HL-60 (cell line): ENCODE measurements around the gene SERTAD1.
"Not testable (repeated sequence)": the region's sequence is repeated elsewhere in the genome, so short reads cannot be mapped to it uniquely, and the experiment has no call there.

Experiments
- DNase-seq, 2 experiments: peaks; one replicate each; pipeline ENCODE4 v3.0.0-alpha.2; 2010 to 2020; ENCODE audit warnings: low read depth in 1 of 2, low spot score in 1 of 2
- H3K27ac ChIP-seq: fragments of 250-450 bp; sonication (Bioruptor Pico); replicated peaks from 2 replicates; pipeline ENCODE4 v1.5.1; 2020; ENCODE audit warnings: mild to moderate bottlenecking, moderate library complexity
- H3K27me3 ChIP-seq: fragments of 250-450 bp; sonication (Bioruptor Pico); 2 replicates; pipeline ENCODE4 v1.5.1; 2021; ENCODE audit warnings: mild to moderate bottlenecking, moderate library complexity; ENCODE audit not compliant: insufficient read depth, poor library complexity, severe bottlenecking
- H3K4me3 ChIP-seq: replicated peaks from 2 replicates; pipeline ENCODE4 v1.5.1; 2011; ENCODE audit warnings: mild to moderate bottlenecking, control low read depth, low read length; ENCODE audit not compliant: insufficient read depth
- GABPA ChIP-seq: IDR thresholded peaks from 2 replicates; pipeline ENCODE4 v1.6.1; 2012; ENCODE audit warnings: low read depth
- POLR2AphosphoS5 ChIP-seq: IDR thresholded peaks from 2 replicates; pipeline ENCODE4 v1.6.1; 2012; ENCODE audit warnings: low read depth
- SPI1 ChIP-seq: IDR thresholded peaks from 2 replicates; pipeline ENCODE4 v1.6.1; 2012; ENCODE audit warnings: low read depth, mild to moderate bottlenecking, borderline replicate concordance
- TF ChIP-seq, protein P1 (sequence below): IDR thresholded peaks from one replicate; pipeline ENCODE4 v1.5.1; 2011; ENCODE audit warnings: low read length, control low read depth, inconsistent platforms; ENCODE audit not compliant: insufficient read depth
- TF ChIP-seq, protein P2 (sequence below): IDR thresholded peaks from 2 replicates; pipeline ENCODE4 v1.6.1; 2012; ENCODE audit warnings: low read depth; ENCODE audit not compliant: insufficient replicate concordance

Gene SERTAD1

DNA sequence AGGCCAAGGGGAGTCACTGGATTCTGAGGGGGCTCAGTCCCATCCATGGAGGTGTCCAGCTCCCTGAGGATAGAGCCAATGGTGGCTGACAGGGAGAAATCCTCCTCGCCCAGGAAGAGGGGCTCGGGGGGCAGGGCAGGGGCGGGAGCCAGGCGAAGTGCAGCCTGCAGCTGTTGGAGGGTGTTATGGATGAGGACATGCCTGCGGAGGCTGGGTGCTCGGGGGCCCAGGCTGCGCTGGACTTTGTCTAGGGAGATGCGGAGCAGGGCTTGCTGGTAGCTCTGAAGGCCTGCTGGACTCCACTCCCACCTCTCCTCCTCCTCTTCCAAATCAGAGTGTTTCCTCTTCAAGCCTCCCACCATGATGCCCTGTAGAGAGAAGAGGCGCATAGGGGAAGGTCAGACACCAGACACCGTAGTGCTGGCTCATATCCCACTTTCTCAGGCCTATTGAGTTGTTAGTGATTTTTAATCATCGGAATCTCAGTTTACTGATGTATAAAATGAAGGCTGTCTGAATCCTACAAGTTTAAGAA, 16.0 kb upstream of the SERTAD1 start:
- Histone ChIP-seq H3K27ac (no peak overlapping the region), H3K27me3 (no peaks in the 10 kb centered on the region), H3K4me3 (no peak overlapping the region)
- no peak for DNase-seq
- no peak for TF ChIP-seq POLR2AphosphoS5
- no peak for TF ChIP-seq GABPA
- TF ChIP-seq, protein P1, sequence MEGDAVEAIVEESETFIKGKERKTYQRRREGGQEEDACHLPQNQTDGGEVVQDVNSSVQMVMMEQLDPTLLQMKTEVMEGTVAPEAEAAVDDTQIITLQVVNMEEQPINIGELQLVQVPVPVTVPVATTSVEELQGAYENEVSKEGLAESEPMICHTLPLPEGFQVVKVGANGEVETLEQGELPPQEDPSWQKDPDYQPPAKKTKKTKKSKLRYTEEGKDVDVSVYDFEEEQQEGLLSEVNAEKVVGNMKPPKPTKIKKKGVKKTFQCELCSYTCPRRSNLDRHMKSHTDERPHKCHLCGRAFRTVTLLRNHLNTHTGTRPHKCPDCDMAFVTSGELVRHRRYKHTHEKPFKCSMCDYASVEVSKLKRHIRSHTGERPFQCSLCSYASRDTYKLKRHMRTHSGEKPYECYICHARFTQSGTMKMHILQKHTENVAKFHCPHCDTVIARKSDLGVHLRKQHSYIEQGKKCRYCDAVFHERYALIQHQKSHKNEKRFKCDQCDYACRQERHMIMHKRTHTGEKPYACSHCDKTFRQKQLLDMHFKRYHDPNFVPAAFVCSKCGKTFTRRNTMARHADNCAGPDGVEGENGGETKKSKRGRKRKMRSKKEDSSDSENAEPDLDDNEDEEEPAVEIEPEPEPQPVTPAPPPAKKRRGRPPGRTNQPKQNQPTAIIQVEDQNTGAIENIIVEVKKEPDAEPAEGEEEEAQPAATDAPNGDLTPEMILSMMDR = no peak
- no peak for TF ChIP-seq SPI1
- TF ChIP-seq, protein P2, sequence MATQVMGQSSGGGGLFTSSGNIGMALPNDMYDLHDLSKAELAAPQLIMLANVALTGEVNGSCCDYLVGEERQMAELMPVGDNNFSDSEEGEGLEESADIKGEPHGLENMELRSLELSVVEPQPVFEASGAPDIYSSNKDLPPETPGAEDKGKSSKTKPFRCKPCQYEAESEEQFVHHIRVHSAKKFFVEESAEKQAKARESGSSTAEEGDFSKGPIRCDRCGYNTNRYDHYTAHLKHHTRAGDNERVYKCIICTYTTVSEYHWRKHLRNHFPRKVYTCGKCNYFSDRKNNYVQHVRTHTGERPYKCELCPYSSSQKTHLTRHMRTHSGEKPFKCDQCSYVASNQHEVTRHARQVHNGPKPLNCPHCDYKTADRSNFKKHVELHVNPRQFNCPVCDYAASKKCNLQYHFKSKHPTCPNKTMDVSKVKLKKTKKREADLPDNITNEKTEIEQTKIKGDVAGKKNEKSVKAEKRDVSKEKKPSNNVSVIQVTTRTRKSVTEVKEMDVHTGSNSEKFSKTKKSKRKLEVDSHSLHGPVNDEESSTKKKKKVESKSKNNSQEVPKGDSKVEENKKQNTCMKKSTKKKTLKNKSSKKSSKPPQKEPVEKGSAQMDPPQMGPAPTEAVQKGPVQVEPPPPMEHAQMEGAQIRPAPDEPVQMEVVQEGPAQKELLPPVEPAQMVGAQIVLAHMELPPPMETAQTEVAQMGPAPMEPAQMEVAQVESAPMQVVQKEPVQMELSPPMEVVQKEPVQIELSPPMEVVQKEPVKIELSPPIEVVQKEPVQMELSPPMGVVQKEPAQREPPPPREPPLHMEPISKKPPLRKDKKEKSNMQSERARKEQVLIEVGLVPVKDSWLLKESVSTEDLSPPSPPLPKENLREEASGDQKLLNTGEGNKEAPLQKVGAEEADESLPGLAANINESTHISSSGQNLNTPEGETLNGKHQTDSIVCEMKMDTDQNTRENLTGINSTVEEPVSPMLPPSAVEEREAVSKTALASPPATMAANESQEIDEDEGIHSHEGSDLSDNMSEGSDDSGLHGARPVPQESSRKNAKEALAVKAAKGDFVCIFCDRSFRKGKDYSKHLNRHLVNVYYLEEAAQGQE = no peak

DNA sequence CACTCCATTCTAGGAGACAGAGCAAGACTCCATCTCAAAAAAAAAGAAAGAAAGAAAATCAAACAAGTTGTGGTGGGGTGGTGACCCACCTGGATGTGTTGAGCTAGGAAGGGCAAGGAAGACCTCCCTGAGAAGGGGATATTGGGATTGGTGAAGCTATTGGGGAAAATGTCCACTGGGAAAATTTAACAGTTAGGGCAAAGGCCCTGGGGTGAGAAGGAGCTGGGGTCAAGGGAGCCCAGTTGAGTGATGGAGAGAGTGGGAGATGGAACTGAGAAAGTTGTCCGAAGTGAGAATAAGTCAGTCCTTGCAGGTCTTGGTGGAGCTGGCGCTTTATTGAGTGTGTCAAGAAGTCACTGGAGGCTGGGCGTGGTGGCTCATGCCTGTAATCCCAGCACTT, 12.5 kb upstream of the SERTAD1 start:
- no peak overlapping the region for H3K27ac ChIP-seq
- H3K27me3 ChIP-seq = no peaks in the 10 kb centered on the region
- no peak for DNase-seq
- TF ChIP-seq SPI1 (no peak), POLR2AphosphoS5 (no peak), GABPA (no peak)
- TF ChIP-seq, protein P1 = no peak
- TF ChIP-seq, protein P2 = no peak
- no peak overlapping the region for H3K4me3 ChIP-seq

DNA sequence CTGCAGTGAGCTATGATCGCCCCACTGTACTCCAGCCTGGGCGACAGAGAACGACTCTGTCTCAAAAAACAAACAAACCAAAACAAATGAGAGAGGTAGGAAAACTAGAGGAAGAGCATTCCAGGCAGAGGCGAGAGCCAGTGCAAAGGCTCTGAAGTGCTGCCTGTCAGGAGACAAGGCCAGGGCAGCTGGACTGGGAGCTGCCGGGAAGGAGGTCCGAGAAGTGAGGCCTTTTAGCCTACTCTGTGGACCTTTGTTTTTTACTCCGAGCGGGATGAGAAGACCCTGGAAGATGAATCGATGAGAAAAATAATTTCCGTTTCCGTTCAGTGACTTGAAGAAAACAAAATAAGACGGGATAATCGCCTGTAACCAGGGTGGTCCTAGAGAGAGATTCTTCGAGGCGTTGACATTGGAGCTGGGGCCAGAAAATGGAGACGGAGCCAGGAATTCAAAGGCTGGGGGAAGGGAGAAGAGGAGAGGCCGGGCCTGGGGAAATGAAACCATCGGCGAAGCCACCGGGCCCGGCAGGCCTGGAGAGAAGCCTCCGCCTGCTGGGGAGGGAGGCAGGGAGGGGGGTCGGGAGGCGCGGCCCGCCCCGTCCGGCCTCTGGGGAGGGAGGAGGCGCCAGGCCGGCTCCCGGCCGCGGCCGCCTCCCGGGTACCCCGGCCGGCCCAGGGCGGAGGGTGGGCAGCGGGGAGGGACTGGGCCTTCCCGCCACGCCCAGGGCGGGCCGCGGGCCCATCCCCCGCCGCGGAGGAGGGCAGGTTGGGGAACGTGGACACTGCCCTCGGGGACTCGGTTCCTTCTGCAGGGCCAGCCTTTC, 7.8 kb upstream of the SERTAD1 start:
- Histone ChIP-seq H3K27me3 (no peaks in the 10 kb centered on the region), H3K4me3 (peak overlapping the region; percentile 19), H3K27ac (no peak overlapping the region)
- DNase-seq = peak in 1 of 2 experiments; percentile 38
- TF ChIP-seq POLR2AphosphoS5 (no peak), GABPA (no peak), SPI1 (no peak)
- TF ChIP-seq, protein P2 = no peak
- TF ChIP-seq, protein P1 = no peak

DNA sequence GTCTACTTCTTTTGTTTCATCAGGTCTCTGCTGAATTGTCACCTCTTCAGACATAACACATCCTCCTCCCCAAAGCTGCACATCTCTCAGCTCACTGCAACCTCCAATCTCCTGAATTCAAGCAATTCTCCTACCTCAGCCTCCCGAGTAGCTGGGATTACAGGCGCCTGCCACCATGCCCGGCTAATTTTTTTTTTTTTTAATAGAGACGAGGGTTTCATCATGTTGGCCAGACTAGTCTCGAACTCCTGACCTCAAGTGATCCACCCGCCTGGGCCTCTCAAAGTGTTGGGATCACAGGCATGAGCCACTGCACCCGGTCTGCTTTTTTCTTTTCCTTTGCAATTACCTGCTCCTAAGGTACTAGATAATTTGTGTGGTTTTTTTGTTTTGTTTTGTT, 7.0 kb upstream of the SERTAD1 start:
- H3K27me3 ChIP-seq, H3K27ac ChIP-seq, DNase-seq, H3K4me3 ChIP-seq: not testable (repeated sequence)
